GM12878 (cell line): ENCODE measurements around the gene ITGAD. TPM values are rescaled to one million over a fixed set of nuclear protein-coding genes. Genes with fewer than 3 reads are reported as not detected.

Experiments used
- ATAC-seq: fragments of 200-7000 bp; cut with Tn5 transposase; 3 replicates; pipeline ENCODE4 v1.9.1; 2020; ENCODE audit warnings: mild to moderate bottlenecking, moderate library complexity
- BruUV-seq: library from RNA; stranded (reverse); fragments of 400-500 nt; replicated peaks from 2 replicates; lab custom pipeline; 2021; lab: Mats Ljungman, UMichigan
- CTCF ChIA-PET: fragments of 300-600 bp; sonication (Branson Sonifier 250); formaldehyde crosslinking; extraction: SDS; loops from one replicate; lab custom pipeline; 2021; ENCODE audit warnings: inconsistent platforms; lab: Yijun Ruan, JAX
- POLR2A ChIA-PET: fragments of 350-600 bp; formaldehyde crosslinking; extraction: SDS; loops from one replicate; lab custom pipeline; 2021; ENCODE audit warnings: inconsistent platforms; lab: Charles Lee
- RAD21 ChIA-PET: fragments of 300-600 bp; sonication (Branson Sonifier 250); formaldehyde crosslinking; loops from one replicate; lab custom pipeline; 2023; ENCODE audit warnings: antibody characterized with exemption; ENCODE audit not compliant: unreplicated experiment; lab: Charles Lee
- SMC1A ChIA-PET: fragments of 300-600 bp; sonication (Branson Sonifier 250); formaldehyde crosslinking; loops from one replicate; lab custom pipeline; 2023; ENCODE audit not compliant: unreplicated experiment, uncharacterized antibody; lab: Charles Lee
- DNase-seq: peaks from one replicate; pipeline ENCODE4 v3.0.0-alpha.2; 2011; ENCODE audit warnings: low read depth, low spot score
- FAIRE-seq: peaks from 3 replicates; lab custom pipeline; 2011; peaks lifted over from hg19 to GRCh38; lab: Jason Lieb, UNC
- H2AFZ ChIP-seq: 2 replicates; pipeline ENCODE4 v1.6.0; 2011; ENCODE audit warnings: low read depth, low read length, control low read depth; ENCODE audit not compliant: control insufficient read depth
- H3K27ac ChIP-seq: 2 replicates; pipeline ENCODE4 v1.5.1; 2011; ENCODE audit warnings: control low read depth; ENCODE audit not compliant: control insufficient read depth, insufficient read depth
- H3K27me3 ChIP-seq, 2 experiments: replicated peaks in 1 of 2; 2 replicates each; pipeline versions ENCODE4 v1.6.0 to v1.6.1; 2011; ENCODE audit warnings: low read length in 1 of 2; ENCODE audit not compliant: control insufficient read depth in 2 of 2, insufficient read depth in 2 of 2
- H3K36me3 ChIP-seq, 2 experiments: 2 replicates each; pipeline ENCODE4 v1.5.1; 2011; ENCODE audit warnings: low read length in 1 of 2; ENCODE audit not compliant: control insufficient read depth in 2 of 2, insufficient read depth in 2 of 2
- H3K4me1 ChIP-seq: 2 replicates; pipeline ENCODE4 v1.6.1; 2011; ENCODE audit warnings: mild to moderate bottlenecking, low read length, moderate library complexity, mixed read lengths; ENCODE audit not compliant: control insufficient read depth, insufficient read depth
- H3K4me2 ChIP-seq: 2 replicates; pipeline ENCODE4 v1.6.0; 2011; ENCODE audit warnings: control low read depth; ENCODE audit not compliant: control insufficient read depth, insufficient read depth
- H3K4me3 ChIP-seq: fragments of 200-600 bp; sonication (generic); 2 replicates; pipeline ENCODE4 v1.5.1; 2016
- H3K79me2 ChIP-seq: 2 replicates; pipeline ENCODE4 v1.6.0; 2011; ENCODE audit warnings: low read length; ENCODE audit not compliant: control insufficient read depth, insufficient read depth
- H3K9ac ChIP-seq: 2 replicates; pipeline ENCODE4 v1.8.0; 2011; ENCODE audit warnings: low read length, control low read depth, mixed read lengths; ENCODE audit not compliant: control insufficient read depth, insufficient read depth
- H3K9me3 ChIP-seq: replicated peaks from 3 replicates; pipeline ENCODE4 v1.5.1; 2011; ENCODE audit warnings: mild to moderate bottlenecking, low read length; ENCODE audit not compliant: control insufficient read depth, insufficient read depth
- H4K20me1 ChIP-seq: 2 replicates; pipeline ENCODE4 v1.6.0; 2011; ENCODE audit not compliant: control insufficient read depth, insufficient read depth
- ATF3 ChIP-seq: IDR thresholded peaks from 2 replicates; pipeline ENCODE4 v1.6.1; 2011; ENCODE audit warnings: low read depth, mild to moderate bottlenecking, low read length, moderate library complexity, borderline replicate concordance; ENCODE audit errors: extremely low read depth
- EP300 ChIP-seq, 2 experiments: fragments of 150-350 bp in 1 of 2; IDR thresholded peaks; 2 replicates each; pipeline ENCODE4 v1.6.1; 2011 to 2012; ENCODE audit warnings: low read depth in 2 of 2, low read length in 2 of 2, borderline replicate concordance in 1 of 2, improper control_type of control experiment in 1 of 2, inconsistent platforms in 1 of 2; ENCODE audit not compliant: control insufficient read depth in 1 of 2
- EZH2 ChIP-seq: IDR thresholded peaks from 2 replicates; pipeline ENCODE4 v1.6.1; 2012; ENCODE audit warnings: low read depth, mild to moderate bottlenecking, control low read depth, inconsistent platforms, low read length, borderline replicate concordance; ENCODE audit not compliant: control insufficient read depth
- MYB ChIP-seq: fragments of 150-350 bp; IDR thresholded peaks from 2 replicates; pipeline ENCODE4 v1.6.1; 2014; ENCODE audit warnings: mild to moderate bottlenecking, low read depth, low read length, borderline replicate concordance
- MYC ChIP-seq: IDR thresholded peaks from 2 replicates; pipeline ENCODE4 v1.6.1; 2011; ENCODE audit warnings: mild to moderate bottlenecking, low read length, moderate library complexity, inconsistent platforms; ENCODE audit not compliant: insufficient read depth, insufficient replicate concordance, insufficient read length, severe bottlenecking
- PBX3 ChIP-seq: IDR thresholded peaks from 2 replicates; pipeline ENCODE4 v1.6.1; 2011; ENCODE audit warnings: mild to moderate bottlenecking, low read depth, low read length, moderate library complexity; ENCODE audit not compliant: insufficient replicate concordance
- POLR2AphosphoS2 ChIP-seq: IDR thresholded peaks from 2 replicates; pipeline ENCODE4 v1.6.1; 2011; ENCODE audit warnings: low read depth, mild to moderate bottlenecking, low read length, improper control_type of control experiment, moderate library complexity
- RB1 ChIP-seq: fragments of 450-650 bp; formaldehyde crosslinking; IDR thresholded peaks from 2 replicates; pipeline ENCODE4 v1.6.1; 2017; ENCODE audit warnings: mild to moderate bottlenecking, borderline replicate concordance
- RELA ChIP-seq: fragments of 450-650 bp; IDR thresholded peaks from 2 replicates; pipeline ENCODE4 v1.8.0; 2014; ENCODE audit warnings: borderline replicate concordance; ENCODE audit not compliant: partially characterized antibody
- WGBS: methylation state at CpG from one replicate; pipeline ENCODE4 v1.1.6; 2016; ENCODE audit warnings: low lambda C conversion rate; ENCODE audit not compliant: insufficient replicate concordance, insufficient coverage; ENCODE audit errors: missing lambda C conversion rate; 5-methylcytosine and 5-hydroxymethylcytosine counted together
- in situ Hi-C: fragments of 300-500 bp; cut with MboI; formaldehyde crosslinking; loops from 9 replicates; pipeline ENCODE4 v1.14.3; 2018; ENCODE audit warnings: mixed read lengths
- intact Hi-C: fragments of 100-400 bp; cut with micrococcal nuclease; formaldehyde crosslinking; loops from one replicate; pipeline ENCODE4 v1.14.2; 2022; ENCODE audit not compliant: unreplicated experiment
- polyA plus RNA-seq, 11 experiments: library from polyadenylated mRNA; depleted of rRNA in 4 of 11; unstranded in 6 of 11; stranded (reverse) in 5 of 11; fragments of >200 nt; fragmentation: Nextera tagmentation in 4 of 11; fragmentation: Illumina TruSeq in 1 of 11; extraction: Ambion mirVana in 4 of 11; extraction: Trizol in 1 of 11; gene quantifications; 1 replicate in 1 of 11; 2 replicates in 10 of 11; pipeline versions ENCODE4 v1.2.1 to v1.2.3, GENCODE V29; 2011 to 2016; ENCODE audit warnings: inconsistent platforms in 2 of 11, missing spikeins in 2 of 11, low read depth in 1 of 11
- total RNA-seq, 4 experiments: library from RNA; depleted of rRNA in 3 of 4; stranded (reverse); fragments of >200 nt in 3 of 4; fragmentation: Illumina TruSeq in 1 of 4; extraction: Trizol in 1 of 4; gene quantifications; 2 replicates each; pipeline versions ENCODE4 v1.2.1 to v1.2.3, GENCODE V29; 2013 to 2021
- TF ChIP-seq, protein P1 (sequence below): fragments of 450-650 bp; IDR thresholded peaks from 2 replicates; pipeline ENCODE4 v1.6.1; 2017; ENCODE audit warnings: mild to moderate bottlenecking, moderate library complexity
- TF ChIP-seq, protein P2 (sequence below): IDR thresholded peaks from 2 replicates; pipeline ENCODE4 v1.6.1; 2011; ENCODE audit warnings: low read depth, low read length, improper control_type of control experiment, borderline replicate concordance

The ITGAD gene
- total and polyA plus RNA-seq, 10 of the 15 experiments (the other 5 are each of a cell fraction or from before 2014, with no cell fraction given): 0.29 to 4.0 (median 1.2) TPM

DNA sequence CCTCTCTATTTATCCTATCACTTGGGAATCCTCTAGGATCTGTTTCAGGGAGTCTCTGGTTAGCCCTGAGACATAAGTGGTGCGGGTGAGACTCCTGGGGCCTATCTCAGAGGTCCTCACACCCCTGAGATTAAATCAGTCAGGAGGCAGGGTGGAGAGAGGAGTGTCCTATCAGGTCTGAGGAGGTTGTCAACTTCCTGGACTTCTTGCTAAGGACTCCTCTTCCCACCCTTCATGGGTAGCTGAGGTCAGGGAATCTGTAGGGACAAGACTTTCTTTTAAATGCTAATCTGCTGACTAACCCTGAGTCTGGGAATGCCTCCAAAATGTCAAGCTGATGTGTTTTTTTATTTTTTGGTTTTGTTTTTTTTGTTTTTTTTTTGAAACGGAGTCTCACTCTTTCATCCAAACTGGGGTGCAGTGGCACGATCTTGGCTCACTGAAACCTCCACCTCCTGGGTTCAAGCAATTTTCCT is 59.5 kb downstream of the ITGAD start:
- H3K4me3 ChIP-seq: no peak overlapping the region
- ChIA-PET POLR2A (interaction anchor here (0.5 kb wide), 1 partner anchor 485 kb away, joined by 3 read pairs; no protein-coding TSS in a partner anchor), CTCF (interaction anchor here (0.8 to 3.0 kb wide), 4 partner anchors 8 to 416 kb away, joined by 3 to 11 read pairs (median 7); partner anchors contain the start of gene ZNF843), SMC1A (interaction anchor here (0.6 to 1.6 kb wide), 3 partner anchors 14 to 354 kb away, joined by 3 to 5 read pairs (median 4); no protein-coding TSS in a partner anchor), RAD21 (interaction anchor here (1.2 kb wide), 1 partner anchor 415 kb away, joined by 3 read pairs; no protein-coding TSS in a partner anchor)
- H3K79me2 ChIP-seq: peaks cover 21% of the 10 kb centered on the region
- peaks cover 16% of the 10 kb centered on the region for H3K4me1 ChIP-seq
- WGBS: 97% methylated on average over 3 of the region's 3 CpGs
- H2AFZ ChIP-seq: no peak overlapping the region
- DNase-seq: no peak
- intact Hi-C loops: no loop called here
- H3K9ac ChIP-seq: no peak overlapping the region
- H3K27ac ChIP-seq: no peak overlapping the region
- no peak for ATAC-seq
- H3K9me3 ChIP-seq: no peaks in the 10 kb centered on the region
- FAIRE-seq: no peak
- H3K27me3 ChIP-seq: no peaks in the 10 kb centered on the region
- H3K36me3 ChIP-seq: no peaks in the 10 kb centered on the region
- H4K20me1 ChIP-seq: peaks cover 7% of the 10 kb centered on the region; the same call in 1 of the 2 replicates
- BruUV-seq: no TSS peak
- in situ Hi-C loops: no loop called here
- no peak overlapping the region for H3K4me2 ChIP-seq
- TF ChIP-seq, protein P1, sequence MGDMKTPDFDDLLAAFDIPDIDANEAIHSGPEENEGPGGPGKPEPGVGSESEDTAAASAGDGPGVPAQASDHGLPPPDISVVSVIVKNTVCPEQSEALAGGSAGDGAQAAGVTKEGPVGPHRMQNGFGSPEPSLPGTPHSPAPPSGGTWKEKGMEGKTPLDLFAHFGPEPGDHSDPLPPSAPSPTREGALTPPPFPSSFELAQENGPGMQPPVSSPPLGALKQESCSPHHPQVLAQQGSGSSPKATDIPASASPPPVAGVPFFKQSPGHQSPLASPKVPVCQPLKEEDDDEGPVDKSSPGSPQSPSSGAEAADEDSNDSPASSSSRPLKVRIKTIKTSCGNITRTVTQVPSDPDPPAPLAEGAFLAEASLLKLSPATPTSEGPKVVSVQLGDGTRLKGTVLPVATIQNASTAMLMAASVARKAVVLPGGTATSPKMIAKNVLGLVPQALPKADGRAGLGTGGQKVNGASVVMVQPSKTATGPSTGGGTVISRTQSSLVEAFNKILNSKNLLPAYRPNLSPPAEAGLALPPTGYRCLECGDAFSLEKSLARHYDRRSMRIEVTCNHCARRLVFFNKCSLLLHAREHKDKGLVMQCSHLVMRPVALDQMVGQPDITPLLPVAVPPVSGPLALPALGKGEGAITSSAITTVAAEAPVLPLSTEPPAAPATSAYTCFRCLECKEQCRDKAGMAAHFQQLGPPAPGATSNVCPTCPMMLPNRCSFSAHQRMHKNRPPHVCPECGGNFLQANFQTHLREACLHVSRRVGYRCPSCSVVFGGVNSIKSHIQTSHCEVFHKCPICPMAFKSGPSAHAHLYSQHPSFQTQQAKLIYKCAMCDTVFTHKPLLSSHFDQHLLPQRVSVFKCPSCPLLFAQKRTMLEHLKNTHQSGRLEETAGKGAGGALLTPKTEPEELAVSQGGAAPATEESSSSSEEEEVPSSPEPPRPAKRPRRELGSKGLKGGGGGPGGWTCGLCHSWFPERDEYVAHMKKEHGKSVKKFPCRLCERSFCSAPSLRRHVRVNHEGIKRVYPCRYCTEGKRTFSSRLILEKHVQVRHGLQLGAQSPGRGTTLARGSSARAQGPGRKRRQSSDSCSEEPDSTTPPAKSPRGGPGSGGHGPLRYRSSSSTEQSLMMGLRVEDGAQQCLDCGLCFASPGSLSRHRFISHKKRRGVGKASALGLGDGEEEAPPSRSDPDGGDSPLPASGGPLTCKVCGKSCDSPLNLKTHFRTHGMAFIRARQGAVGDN: no peak
- TF ChIP-seq MYB (no peak), PBX3 (no peak), ATF3 (no peak), POLR2AphosphoS2 (no peak), MYC (no peak), RB1 (no peak), EZH2 (no peak), EP300 (IDR thresholded peaks at IDR 0.05; ENCODE audit: borderline replicate concordance in 1 of 2, control insufficient read depth in 1 of 2, low read depth in 2 of 2, low read length in 2 of 2) (no peak), RELA (no peak)
- TF ChIP-seq, protein P2, sequence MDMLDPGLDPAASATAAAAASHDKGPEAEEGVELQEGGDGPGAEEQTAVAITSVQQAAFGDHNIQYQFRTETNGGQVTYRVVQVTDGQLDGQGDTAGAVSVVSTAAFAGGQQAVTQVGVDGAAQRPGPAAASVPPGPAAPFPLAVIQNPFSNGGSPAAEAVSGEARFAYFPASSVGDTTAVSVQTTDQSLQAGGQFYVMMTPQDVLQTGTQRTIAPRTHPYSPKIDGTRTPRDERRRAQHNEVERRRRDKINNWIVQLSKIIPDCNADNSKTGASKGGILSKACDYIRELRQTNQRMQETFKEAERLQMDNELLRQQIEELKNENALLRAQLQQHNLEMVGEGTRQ: no peak
